Uterus (tissue), 4 donors: ENCODE results near the gene PDK3. TPM values are rescaled to one million over a fixed set of nuclear protein-coding genes. Genes with fewer than 3 reads are reported as not detected.

ENCODE experiments used
- DNase-seq, 2 donors: peaks; one replicate each; pipeline ENCODE4 v3.0.0-alpha.2; 2019 to 2020
- H3K27ac ChIP-seq, 2 donors: fragments of 200-600 bp; sonication (generic); 1 replicate in 1 of 2; 2 replicates in 1 of 2; pipeline ENCODE4 v1.5.1; 2016 to 2018
- H3K27me3 ChIP-seq, 2 donors: fragments of 200-600 bp; sonication (generic); one replicate each; pipeline ENCODE4 v1.5.1; 2018 to 2019; ENCODE audit warnings: control low read depth in 1 of 2
- H3K36me3 ChIP-seq, 2 donors: fragments of 200-600 bp; sonication (generic); one replicate each; pipeline ENCODE4 v1.5.1; 2019; ENCODE audit warnings: control low read depth in 1 of 2
- H3K4me1 ChIP-seq, 2 donors: fragments of 200-600 bp; sonication (generic); one replicate each; pipeline ENCODE4 v1.5.1; 2018 to 2019; ENCODE audit warnings: control low read depth in 1 of 2
- H3K4me3 ChIP-seq, 2 donors: fragments of 200-600 bp; sonication (generic); 1 replicate in 1 of 2; 2 replicates in 1 of 2; pipeline ENCODE4 v1.5.1; 2018 to 2019; ENCODE audit warnings: mild to moderate bottlenecking in 1 of 2
- H3K9me3 ChIP-seq, 2 donors: fragments of 200-600 bp; sonication (generic); one replicate each; pipeline ENCODE4 v1.5.1; 2019; ENCODE audit warnings: control low read depth in 1 of 2
- POLR2A ChIP-seq, 2 donors: fragments of 450-650 bp; IDR thresholded peaks; one replicate each; pipeline ENCODE4 v1.6.1; 2016; ENCODE audit warnings: antibody characterized with exemption in 2 of 2, mild to moderate bottlenecking in 1 of 2, moderate library complexity in 1 of 2
- intact Hi-C: fragments of 100-400 bp; cut with DNase I; formaldehyde crosslinking; loops from one replicate; pipeline ENCODE4 v1.15.1; 2023; ENCODE audit warnings: low total_unique reads
- total RNA-seq, 4 donors: library from RNA; depleted of rRNA in 3 of 4; stranded (reverse); fragments of >200 nt in 3 of 4; gene quantifications; one replicate each; pipeline versions ENCODE4 v1.1.0 to v1.2.4, GENCODE V29; 2014 to 2023
- TF ChIP-seq, protein P1 (sequence below), 4 experiments: fragments of 200-600 bp in 2 of 4; fragments of 450-650 bp in 2 of 4; sonication (generic) in 2 of 4; IDR thresholded peaks; one replicate each; pipeline ENCODE4 v1.5.1; 2016 to 2019; ENCODE audit warnings: antibody characterized with exemption in 4 of 4, mild to moderate bottlenecking in 2 of 4, moderate library complexity in 1 of 4
- donor health status: DM: yes; HTN: yes; CAD: no.

The PDK3 gene
- total RNA-seq, 4 donors from 2014 or later: 9.5 to 23.4 (median 17.7) TPM

DNA sequence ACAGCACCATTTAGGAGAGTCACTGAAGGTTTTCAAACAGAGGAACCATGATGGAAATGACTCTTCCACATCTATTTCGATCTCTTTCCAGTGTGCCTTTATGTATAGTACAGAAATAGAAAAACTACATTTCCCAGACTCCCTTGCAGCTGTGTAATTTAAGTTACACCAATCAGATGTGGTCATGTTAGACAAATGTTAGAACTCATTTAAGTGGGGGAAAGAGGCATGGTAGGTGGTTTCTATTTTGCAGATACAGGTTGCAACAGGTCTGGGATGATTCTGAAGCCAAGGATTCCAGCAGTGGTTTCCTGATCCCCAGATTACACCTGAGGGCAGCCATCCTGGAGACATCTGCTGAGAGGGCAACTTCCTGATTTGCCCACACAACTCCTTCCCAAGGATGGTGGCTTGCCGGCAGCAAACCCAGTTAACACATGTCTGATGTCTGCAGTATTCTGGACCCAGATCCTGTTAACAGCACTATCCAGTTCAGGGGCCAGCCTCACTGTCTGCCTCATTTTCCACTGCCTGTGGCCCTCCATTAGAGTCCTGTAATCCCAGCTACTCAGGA lies 38.7 kb upstream of the PDK3 start:
- intact Hi-C loops: no loop called here

DNA sequence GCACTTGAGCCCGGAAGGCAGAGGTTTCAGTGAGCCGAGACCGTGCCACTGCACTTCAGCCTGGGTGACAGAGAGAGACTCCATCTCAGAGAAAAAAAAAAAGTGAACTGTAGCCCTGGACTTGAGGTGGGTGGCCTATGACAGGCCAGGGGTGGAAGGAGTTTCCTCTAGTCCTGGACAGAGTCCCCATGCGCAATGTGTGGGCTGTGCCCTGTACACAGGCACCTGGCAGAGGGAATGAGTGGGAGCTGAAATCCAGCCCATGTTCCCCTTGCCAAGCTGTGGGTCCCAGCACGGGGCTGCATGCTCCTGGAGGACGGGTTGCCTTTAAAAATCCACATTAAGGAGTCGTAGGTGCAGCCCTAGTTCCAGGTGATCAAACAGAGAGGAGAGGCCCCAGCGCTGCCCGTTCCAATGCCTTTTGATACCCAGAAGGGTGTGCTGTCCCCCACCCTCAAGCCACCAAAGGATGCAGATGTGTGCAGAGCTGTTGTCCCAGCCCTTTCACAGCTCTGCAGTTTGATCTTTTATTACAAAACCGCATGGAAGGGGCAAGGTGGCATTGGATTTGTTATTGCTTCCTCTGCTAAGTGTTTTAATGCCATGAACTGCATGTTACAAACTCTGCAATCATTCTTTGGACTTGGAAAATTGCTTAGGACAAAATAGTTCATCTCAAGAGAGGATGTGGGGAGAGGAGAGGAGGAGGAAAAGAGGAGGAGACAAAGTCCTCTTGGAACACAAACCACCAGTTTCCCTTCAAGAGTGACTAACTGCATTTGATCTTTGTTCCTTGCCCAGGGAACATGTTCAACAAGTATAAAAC lies 38.0 kb upstream of the PDK3 start:
- no peak overlapping the region for H3K4me3 ChIP-seq
- DNase-seq: no peak
- H3K36me3 ChIP-seq: no peaks in the 10 kb centered on the region
- H3K4me1 ChIP-seq: peaks cover 0 to 6% of the 10 kb centered on the region in 2 donors
- no peaks in the 10 kb centered on the region for H3K27me3 ChIP-seq
- H3K9me3 ChIP-seq: no peaks in the 10 kb centered on the region
- H3K27ac ChIP-seq: peak overlapping the region; percentile 51 to 59
- TF ChIP-seq POLR2A (IDR thresholded peaks at IDR 0.05): no peak
- TF ChIP-seq, protein P1, sequence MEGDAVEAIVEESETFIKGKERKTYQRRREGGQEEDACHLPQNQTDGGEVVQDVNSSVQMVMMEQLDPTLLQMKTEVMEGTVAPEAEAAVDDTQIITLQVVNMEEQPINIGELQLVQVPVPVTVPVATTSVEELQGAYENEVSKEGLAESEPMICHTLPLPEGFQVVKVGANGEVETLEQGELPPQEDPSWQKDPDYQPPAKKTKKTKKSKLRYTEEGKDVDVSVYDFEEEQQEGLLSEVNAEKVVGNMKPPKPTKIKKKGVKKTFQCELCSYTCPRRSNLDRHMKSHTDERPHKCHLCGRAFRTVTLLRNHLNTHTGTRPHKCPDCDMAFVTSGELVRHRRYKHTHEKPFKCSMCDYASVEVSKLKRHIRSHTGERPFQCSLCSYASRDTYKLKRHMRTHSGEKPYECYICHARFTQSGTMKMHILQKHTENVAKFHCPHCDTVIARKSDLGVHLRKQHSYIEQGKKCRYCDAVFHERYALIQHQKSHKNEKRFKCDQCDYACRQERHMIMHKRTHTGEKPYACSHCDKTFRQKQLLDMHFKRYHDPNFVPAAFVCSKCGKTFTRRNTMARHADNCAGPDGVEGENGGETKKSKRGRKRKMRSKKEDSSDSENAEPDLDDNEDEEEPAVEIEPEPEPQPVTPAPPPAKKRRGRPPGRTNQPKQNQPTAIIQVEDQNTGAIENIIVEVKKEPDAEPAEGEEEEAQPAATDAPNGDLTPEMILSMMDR (IDR thresholded peaks at IDR 0.05): no peak
- intact Hi-C loops: no loop called here

More for the DNA sequence above, 38.7 kb upstream of the PDK3 start:
- H3K27ac ChIP-seq: peak overlapping the region in 1 of 2 donors; percentile 59
- H3K4me1 ChIP-seq: peaks cover 0 to 6% of the 10 kb centered on the region in 2 donors
- no peaks in the 10 kb centered on the region for H3K27me3 ChIP-seq
- H3K36me3 ChIP-seq: no peaks in the 10 kb centered on the region
- no peak for DNase-seq
- TF ChIP-seq POLR2A (IDR thresholded peaks at IDR 0.05): no peak
- TF ChIP-seq, protein P1 (IDR thresholded peaks at IDR 0.05): no peak
- no peak overlapping the region for H3K4me3 ChIP-seq
- H3K9me3 ChIP-seq: no peaks in the 10 kb centered on the region

DNA sequence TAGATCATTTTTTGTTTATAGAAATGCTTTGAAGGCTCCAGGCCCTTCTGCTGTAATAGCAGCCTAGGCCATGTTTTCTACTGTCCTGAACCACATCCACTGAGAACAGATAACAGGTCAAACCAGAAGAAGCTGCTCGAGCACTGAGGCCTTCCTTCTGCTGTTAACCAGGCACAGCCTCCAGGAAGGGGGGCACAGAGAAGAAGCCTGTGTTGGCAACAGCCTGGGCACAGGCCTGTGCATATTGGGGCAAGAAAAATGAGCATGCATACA lies 37.4 kb upstream of the PDK3 start:
- peaks cover 0 to 6% of the 10 kb centered on the region in 2 donors for H3K4me1 ChIP-seq
- H3K9me3 ChIP-seq: no peaks in the 10 kb centered on the region
- no peak for TF ChIP-seq POLR2A (IDR thresholded peaks at IDR 0.05)
- TF ChIP-seq, protein P1 (IDR thresholded peaks at IDR 0.05): no peak
- no peaks in the 10 kb centered on the region for H3K36me3 ChIP-seq
- intact Hi-C loops: no loop called here
- peak overlapping the region; percentile 51 to 59 for H3K27ac ChIP-seq
- no peaks in the 10 kb centered on the region for H3K27me3 ChIP-seq
- no peak overlapping the region for H3K4me3 ChIP-seq
- no peak for DNase-seq

DNA sequence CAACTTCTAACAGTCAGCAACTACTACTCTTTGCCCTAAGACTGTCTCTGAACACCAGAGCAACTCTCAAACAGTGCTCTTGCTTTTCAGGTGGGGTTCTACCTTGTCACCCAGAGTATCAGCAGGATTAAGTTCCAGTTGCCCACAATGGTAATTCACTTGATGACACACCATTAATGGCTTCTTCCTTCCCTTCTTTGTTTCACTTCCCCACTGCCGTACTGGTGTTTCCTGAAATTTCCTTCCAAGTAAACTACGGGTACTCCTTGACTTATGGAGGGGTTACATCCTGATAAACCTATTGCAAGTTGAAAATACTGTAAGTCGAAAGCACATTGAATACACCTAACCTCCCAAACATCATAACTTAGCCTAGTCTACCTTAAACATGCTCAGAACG lies 36.6 kb upstream of the PDK3 start:
- H3K9me3 ChIP-seq: no peaks in the 10 kb centered on the region
- peak overlapping the region; percentile 51 to 59 for H3K27ac ChIP-seq
- peaks cover 0 to 6% of the 10 kb centered on the region in 2 donors for H3K4me1 ChIP-seq
- no peak for DNase-seq
- H3K4me3 ChIP-seq: no peak overlapping the region
- TF ChIP-seq, protein P1 (IDR thresholded peaks at IDR 0.05): no peak
- TF ChIP-seq POLR2A (IDR thresholded peaks at IDR 0.05): no peak
- intact Hi-C loops: no loop called here
- H3K36me3 ChIP-seq: no peaks in the 10 kb centered on the region
- no peaks in the 10 kb centered on the region for H3K27me3 ChIP-seq

DNA sequence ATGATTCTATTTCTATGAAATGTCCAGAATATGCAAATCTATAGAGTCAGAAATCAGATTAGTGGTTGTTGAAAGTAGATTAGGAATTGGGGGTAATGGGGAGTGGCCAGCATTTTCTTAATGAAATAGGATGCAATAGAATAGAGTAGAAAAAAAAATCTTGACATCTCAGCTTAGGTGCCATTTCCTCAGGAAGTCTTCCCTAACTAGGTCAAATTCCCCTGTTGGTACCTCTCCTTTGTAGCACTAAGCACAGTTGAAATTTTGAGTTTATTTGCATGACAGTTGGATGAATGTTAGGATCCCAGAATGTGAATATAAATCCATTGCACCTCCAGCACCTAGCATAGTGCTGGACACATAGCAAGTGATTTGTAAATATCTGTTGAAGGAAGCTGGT lies 30.0 kb upstream of the PDK3 start:
- Histone ChIP-seq H3K36me3 (no peaks in the 10 kb centered on the region), H3K9me3 (no peaks in the 10 kb centered on the region), H3K4me3 (no peak overlapping the region), H3K27me3 (no peaks in the 10 kb centered on the region), H3K27ac (no peak overlapping the region), H3K4me1 (no peaks in the 10 kb centered on the region)
- no peak for DNase-seq
- TF ChIP-seq, protein P1 (IDR thresholded peaks at IDR 0.05): no peak
- TF ChIP-seq POLR2A (IDR thresholded peaks at IDR 0.05): no peak
- intact Hi-C loops: no loop called here
